Ovary (tissue), 3 donors: ENCODE data around the gene CFAP20DC.
"Not testable (repeated sequence)": the region's sequence is repeated elsewhere in the genome, so short reads cannot be mapped to it uniquely, and the experiment has no call there.

Experiments
- CTCF ChIP-seq, 3 donors: fragments of 450-650 bp in 2 of 3; fragments of 200-600 bp in 1 of 3; IDR thresholded peaks; one replicate each; pipeline versions ENCODE4 v1.5.1 to v1.8.0; 2016 to 2022; ENCODE audit warnings: antibody characterized with exemption in 3 of 3, mild to moderate bottlenecking in 1 of 3
- EP300 ChIP-seq: sonication (generic); formaldehyde crosslinking; IDR thresholded peaks from one replicate; pipeline ENCODE4 v1.6.1; 2017; ENCODE audit warnings: antibody characterized with exemption
- POLR2A ChIP-seq: fragments of 450-650 bp; IDR thresholded peaks from one replicate; pipeline ENCODE4 v1.6.1; 2017; ENCODE audit warnings: antibody characterized with exemption, mild to moderate bottlenecking, moderate library complexity
- donor health status: DM: no; HTN: no; CAD: no.

DNA sequence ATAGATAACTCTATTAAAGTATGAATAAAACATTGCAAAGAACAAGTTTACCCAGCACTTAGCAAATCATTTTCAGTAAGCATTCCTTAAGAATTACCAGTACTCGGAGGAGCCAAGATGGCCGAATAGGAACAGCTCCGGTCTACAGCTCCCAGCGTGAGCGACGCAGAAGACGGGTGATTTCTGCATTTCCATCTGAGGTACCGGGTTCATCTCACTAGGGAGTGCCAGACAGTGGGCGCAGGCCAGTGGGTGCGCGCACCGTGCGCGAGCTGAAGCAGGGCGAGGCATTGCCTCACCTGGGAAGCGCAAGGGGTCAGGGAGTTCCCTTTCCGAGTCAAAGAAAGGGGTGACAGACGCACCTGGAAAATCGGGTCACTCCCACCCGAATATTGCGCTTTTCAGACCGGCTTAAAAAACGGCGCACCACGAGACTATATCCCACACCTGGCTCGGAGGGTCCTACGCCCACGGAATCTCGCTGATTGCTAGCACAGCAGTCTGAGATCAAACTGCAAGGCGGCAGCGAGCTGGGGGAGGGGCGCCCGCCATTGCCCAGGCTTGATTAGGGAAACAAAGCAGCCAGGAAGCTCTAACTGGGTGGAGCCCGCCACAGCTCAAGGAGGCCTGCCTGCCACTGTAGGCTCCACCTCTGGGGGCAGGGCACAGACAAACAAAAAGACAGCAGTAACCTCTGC lies 207.6 kb downstream of the CFAP20DC start:
- TF ChIP-seq CTCF (IDR thresholded peaks at IDR 0.05); EP300; POLR2A: not testable (repeated sequence)
